Osteocyte (in vitro differentiated cells): ENCODE results near the gene SH2D4B. TPM values are rescaled to one million over a fixed set of nuclear protein-coding genes. Genes with fewer than 3 reads are reported as not detected.

Experiments
- DNase-seq: peaks from one replicate; pipeline ENCODE4 v3.0.0; 2021; ENCODE audit warnings: mixed read lengths; ENCODE audit not compliant: unreplicated experiment; ENCODE audit errors: extremely low spot score
- H3K27ac Mint-ChIP-seq: one replicate; pipeline ENCODE4 v1.8.0; 2021; ENCODE audit warnings: mild to moderate bottlenecking, mixed read lengths; ENCODE audit not compliant: unreplicated experiment
- H3K27me3 Mint-ChIP-seq: one replicate; pipeline ENCODE4 v1.8.0; 2021; ENCODE audit warnings: mixed read lengths; ENCODE audit not compliant: unreplicated experiment
- H3K36me3 Mint-ChIP-seq: one replicate; pipeline ENCODE4 v1.8.0; 2021; ENCODE audit warnings: mixed read lengths; ENCODE audit not compliant: unreplicated experiment
- H3K4me1 Mint-ChIP-seq: one replicate; pipeline ENCODE4 v1.8.0; 2021; ENCODE audit warnings: mixed read lengths; ENCODE audit not compliant: unreplicated experiment
- H3K4me3 Mint-ChIP-seq: one replicate; pipeline ENCODE4 v1.8.0; 2021; ENCODE audit warnings: mild to moderate bottlenecking, moderate library complexity, mixed read lengths; ENCODE audit not compliant: unreplicated experiment
- H3K9me3 Mint-ChIP-seq: one replicate; pipeline ENCODE4 v1.8.0; 2021; ENCODE audit warnings: mixed read lengths; ENCODE audit not compliant: unreplicated experiment
- total RNA-seq: library from RNA; stranded (reverse); gene quantifications from 2 replicates; pipeline ENCODE4 v1.2.1, GENCODE V29; 2021
- TF ChIP-seq, protein P1 (sequence below): fragments of 200-600 bp; sonication (generic); IDR thresholded peaks from 2 replicates; pipeline ENCODE4 v1.5.0; 2021; ENCODE audit warnings: antibody characterized with exemption, mild to moderate bottlenecking, moderate library complexity

The SH2D4B gene
- total RNA-seq, 1 donor from 2014 or later, result not detected

DNA sequence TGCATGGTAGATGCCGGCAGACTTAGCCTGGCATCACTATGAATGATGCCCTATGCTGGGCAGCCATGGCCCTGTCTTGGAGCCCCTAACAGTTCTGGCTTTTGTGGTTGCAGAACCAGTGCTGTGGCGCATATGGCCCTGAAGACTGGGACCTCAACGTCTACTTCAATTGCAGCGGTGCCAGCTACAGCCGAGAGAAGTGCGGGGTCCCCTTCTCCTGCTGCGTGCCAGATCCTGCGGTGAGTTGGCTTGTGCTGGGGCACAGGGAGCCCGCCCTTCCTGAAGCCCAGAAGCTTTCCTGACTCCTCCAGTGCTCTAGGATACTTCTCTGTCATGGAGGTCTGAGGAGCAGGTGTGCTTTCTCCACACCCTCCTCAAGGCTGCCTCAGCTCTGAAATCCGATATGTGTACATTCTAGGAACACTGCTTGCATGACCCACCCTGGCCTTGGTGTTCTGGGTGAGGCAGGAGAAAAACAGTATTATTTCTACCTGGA lies 25.6 kb upstream of the SH2D4B start:
- TF ChIP-seq, protein P1, sequence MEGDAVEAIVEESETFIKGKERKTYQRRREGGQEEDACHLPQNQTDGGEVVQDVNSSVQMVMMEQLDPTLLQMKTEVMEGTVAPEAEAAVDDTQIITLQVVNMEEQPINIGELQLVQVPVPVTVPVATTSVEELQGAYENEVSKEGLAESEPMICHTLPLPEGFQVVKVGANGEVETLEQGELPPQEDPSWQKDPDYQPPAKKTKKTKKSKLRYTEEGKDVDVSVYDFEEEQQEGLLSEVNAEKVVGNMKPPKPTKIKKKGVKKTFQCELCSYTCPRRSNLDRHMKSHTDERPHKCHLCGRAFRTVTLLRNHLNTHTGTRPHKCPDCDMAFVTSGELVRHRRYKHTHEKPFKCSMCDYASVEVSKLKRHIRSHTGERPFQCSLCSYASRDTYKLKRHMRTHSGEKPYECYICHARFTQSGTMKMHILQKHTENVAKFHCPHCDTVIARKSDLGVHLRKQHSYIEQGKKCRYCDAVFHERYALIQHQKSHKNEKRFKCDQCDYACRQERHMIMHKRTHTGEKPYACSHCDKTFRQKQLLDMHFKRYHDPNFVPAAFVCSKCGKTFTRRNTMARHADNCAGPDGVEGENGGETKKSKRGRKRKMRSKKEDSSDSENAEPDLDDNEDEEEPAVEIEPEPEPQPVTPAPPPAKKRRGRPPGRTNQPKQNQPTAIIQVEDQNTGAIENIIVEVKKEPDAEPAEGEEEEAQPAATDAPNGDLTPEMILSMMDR, result no peak
- no peaks in the 10 kb centered on the region for H3K9me3 Mint-ChIP-seq
- no peak overlapping the region for H3K27ac Mint-ChIP-seq
- DNase-seq, result no peak
- H3K36me3 Mint-ChIP-seq, result peaks cover 30% of the 10 kb centered on the region
- H3K4me3 Mint-ChIP-seq, result no peak overlapping the region
- peaks cover 24% of the 10 kb centered on the region for H3K4me1 Mint-ChIP-seq
- H3K27me3 Mint-ChIP-seq, result no peaks in the 10 kb centered on the region

DNA sequence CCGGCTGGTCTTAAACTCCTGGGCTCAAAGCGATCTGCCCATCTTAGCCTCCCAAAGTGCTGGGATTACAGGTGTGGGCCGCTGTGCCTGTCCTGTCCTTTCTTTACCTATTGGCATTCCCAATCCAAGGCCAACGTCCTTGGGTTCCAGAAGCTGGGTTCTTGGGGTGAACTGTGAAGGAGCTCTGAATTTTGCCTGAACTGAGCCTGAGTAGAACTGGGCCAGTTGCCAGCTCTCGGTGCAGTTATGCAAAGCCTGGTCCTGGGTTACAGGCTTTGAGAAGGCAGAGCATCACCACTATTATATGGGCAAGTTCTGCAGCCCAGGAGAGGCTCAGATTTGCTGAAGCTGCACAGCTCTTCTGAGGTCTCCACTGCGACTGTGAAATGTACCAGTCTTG lies 24.6 kb upstream of the SH2D4B start:
- TF ChIP-seq, protein P1, result no peak
- Mint-ChIP-seq H3K9me3 (no peaks in the 10 kb centered on the region), H3K27ac (no peak overlapping the region), H3K4me1 (peaks cover 21% of the 10 kb centered on the region), H3K36me3 (peaks cover 34% of the 10 kb centered on the region), H3K4me3 (no peak overlapping the region), H3K27me3 (no peaks in the 10 kb centered on the region)
- no peak for DNase-seq

DNA sequence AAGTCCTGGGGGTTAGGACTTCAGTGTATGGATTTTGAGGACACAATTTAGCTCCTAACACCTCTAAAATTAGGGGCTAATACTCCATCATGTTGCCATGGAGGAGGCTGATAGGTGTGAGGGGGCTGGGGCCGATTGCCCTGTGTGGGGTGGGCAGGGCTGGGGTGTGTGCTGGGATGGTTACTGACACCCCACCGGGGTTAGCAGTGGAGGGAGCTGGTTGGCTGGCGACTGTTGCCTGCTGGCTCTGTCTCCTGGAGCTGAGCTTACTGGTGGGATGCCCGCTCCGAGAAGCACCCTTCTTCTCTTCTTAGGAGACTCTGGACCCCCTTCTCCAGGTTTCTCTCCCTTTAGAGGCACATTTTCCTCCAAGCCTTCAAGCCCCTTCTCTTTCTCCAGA lies 22.2 kb upstream of the SH2D4B start:
- no peak for DNase-seq
- Mint-ChIP-seq H3K27me3 (no peaks in the 10 kb centered on the region), H3K36me3 (peaks cover 48% of the 10 kb centered on the region), H3K27ac (no peak overlapping the region), H3K4me3 (no peak overlapping the region), H3K9me3 (no peaks in the 10 kb centered on the region), H3K4me1 (no peaks in the 10 kb centered on the region)
- TF ChIP-seq, protein P1, result no peak

DNA sequence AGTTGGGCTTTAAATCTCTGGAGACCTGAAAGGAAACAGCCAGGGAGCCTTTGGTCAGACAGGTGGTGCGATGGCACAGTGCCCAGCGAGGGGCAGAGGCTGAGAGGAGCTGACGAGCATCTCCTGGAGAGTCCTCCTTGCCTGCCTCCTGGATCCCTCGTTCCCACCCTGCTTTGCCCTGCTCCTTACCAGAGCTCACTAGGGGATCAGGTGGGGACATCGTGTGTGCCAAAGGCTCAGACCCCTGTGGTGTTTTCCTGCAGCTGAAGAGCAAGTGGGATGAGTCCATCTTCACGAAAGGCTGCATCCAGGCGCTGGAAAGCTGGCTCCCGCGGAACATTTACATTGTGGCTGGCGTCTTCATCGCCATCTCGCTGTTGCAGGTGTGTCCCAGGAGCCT lies 21.8 kb upstream of the SH2D4B start:
- no peaks in the 10 kb centered on the region for H3K4me1 Mint-ChIP-seq
- no peak overlapping the region for H3K4me3 Mint-ChIP-seq
- no peaks in the 10 kb centered on the region for H3K27me3 Mint-ChIP-seq
- H3K27ac Mint-ChIP-seq, result no peak overlapping the region
- TF ChIP-seq, protein P1, result no peak
- peaks cover 52% of the 10 kb centered on the region for H3K36me3 Mint-ChIP-seq
- H3K9me3 Mint-ChIP-seq, result no peaks in the 10 kb centered on the region
- no peak for DNase-seq

DNA sequence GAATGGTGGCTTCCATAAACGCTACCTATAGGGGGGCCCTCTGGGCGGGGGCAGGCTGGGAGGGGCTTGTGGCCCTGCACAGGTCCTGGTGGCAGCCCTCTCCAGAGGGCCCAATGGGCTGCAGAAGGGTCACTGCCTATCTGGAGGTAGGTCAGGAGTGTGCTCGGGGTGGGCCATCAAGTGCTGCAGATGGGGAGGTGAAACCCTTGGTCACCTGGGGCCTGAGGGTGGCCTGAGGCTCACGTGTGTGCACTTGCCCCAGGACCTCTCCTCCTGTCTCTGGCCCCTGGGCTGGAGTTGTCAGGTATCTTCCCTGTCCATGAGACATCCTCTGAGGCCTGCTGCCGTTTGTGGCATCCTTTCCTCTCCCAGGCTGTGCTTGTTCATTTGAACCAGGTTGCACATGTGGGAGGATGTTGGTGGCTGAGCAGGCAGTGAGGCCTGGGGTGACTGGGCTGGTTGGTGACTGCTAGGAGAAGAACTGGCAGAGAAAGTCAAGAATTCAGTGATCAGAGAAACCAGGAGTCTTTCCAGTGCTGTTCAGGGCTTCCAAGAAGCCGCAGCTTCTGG lies 21.1 kb upstream of the SH2D4B start:
- Mint-ChIP-seq H3K27me3 (no peaks in the 10 kb centered on the region), H3K9me3 (no peaks in the 10 kb centered on the region), H3K4me1 (no peaks in the 10 kb centered on the region), H3K4me3 (no peak overlapping the region), H3K36me3 (peaks cover 50% of the 10 kb centered on the region), H3K27ac (no peak overlapping the region)
- DNase-seq, result no peak
- TF ChIP-seq, protein P1, result no peak
